Erythroblast (primary cell): ENCODE data around the gene FN3KRP.
"Not testable (repeated sequence)": the region's sequence is repeated elsewhere in the genome, so short reads cannot be mapped to it uniquely, and the experiment has no call there.

Experiments used
- DNase-seq, 2 experiments: peaks; one replicate each; lab custom pipeline; 2025; lab: John Stamatoyannopoulos, UW
- GATA1 ChIP-seq: IDR thresholded peaks from 2 replicates; pipeline ENCODE4 v1.6.1; 2011; ENCODE audit warnings: low read depth, mild to moderate bottlenecking, control low read depth, low read length, moderate library complexity
- POLR2A ChIP-seq: IDR thresholded peaks from 2 replicates; pipeline ENCODE4 v1.6.1; 2011; ENCODE audit warnings: mild to moderate bottlenecking, low read length

The FN3KRP gene

DNA sequence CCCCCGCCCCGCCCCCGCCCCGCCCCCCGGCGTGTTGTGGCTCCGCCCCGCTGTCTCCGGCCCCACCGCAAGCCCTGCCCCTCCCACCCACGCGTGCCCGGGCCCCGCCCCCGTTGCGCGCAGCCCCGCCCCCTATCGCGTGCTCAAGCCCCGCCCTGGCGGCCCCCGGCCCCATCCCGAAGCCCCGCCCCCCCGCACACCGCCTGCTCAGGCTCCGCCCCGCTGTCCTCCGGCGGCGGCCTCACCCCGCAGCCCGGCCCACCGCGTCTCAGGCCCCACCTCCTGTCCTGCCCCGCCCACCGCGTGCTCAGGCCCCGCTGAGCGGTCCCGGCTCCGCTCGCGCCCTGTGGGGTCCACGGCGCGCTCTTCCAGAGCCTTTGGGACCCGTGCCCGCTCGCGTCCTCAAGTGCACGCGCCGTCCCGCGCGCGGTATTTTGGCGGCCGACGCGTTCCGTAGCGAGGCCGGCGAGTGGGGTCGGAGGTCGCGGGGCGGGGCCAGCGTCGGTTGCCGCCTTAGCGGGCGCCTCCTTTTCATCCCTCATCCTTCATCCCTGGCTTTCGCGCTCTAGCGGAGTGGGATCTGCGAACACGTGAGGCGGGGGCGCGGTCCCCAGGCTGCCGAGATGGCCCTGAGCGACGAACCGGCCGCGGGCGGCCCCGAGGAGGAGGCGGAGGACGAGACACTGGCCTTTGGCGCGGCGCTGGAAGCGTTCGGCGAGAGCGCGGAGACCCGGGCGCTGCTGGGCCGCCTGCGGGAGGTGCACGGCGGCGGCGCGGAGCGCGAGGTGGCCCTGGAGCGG is 35.3 kb downstream of the FN3KRP start, which contains the start of gene TBCD:
Gene TBCD (plus strand): TSS at position 495 of the 800 bp plus-strand sequence. CDS start 129 bp downstream, at position 624.
- peak; percentile 92 to 96 for DNase-seq
- TF ChIP-seq GATA1 = no peak
- peak; percentile 43 for TF ChIP-seq POLR2A

GRCh38 chr17:82752371-82753200 is 36.1 kb downstream of the FN3KRP start:
- TF ChIP-seq POLR2A = no peak
- no peak for TF ChIP-seq GATA1
- peak; percentile 73 to 77 for DNase-seq

GRCh38 chr17:82753201-82753464 is 36.6 kb downstream of the FN3KRP start:
- peak; percentile 35 to 48 for DNase-seq
- TF ChIP-seq POLR2A (no peak), GATA1 (no peak)

GRCh38 chr17:82754297-82755208 is 38.0 kb downstream of the FN3KRP start:
- no peak for TF ChIP-seq POLR2A
- TF ChIP-seq GATA1 = no peak
- DNase-seq = peak; percentile 40 to 57

DNA sequence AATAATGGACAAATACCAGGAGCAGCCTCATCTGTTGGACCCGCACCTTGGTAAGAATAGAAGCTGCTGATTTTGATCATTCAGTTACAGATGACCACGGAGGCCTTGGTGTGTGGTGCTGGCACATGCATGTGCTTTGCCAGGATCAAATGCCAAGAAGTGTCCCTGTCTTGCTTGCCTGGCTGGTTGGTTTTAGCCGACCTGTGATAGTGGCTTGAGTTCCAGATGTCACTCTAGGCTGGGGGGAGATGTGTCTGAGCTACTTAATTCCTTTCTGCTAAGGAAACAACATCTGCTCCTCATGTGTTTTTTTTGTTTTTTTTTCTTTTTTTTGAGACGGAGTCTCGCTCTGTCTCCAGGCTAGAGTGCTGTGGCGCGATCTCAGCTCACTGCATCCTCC is 39.7 kb downstream of the FN3KRP start:
- TF ChIP-seq POLR2A = no peak
- no peak for TF ChIP-seq GATA1
- DNase-seq = no peak

- TF ChIP-seq GATA1 = no peak
- TF ChIP-seq POLR2A = no peak
- DNase-seq = no peak
Measured at GRCh38 chr17:82765371-82765770, 48.9 kb downstream of the FN3KRP start.

DNA sequence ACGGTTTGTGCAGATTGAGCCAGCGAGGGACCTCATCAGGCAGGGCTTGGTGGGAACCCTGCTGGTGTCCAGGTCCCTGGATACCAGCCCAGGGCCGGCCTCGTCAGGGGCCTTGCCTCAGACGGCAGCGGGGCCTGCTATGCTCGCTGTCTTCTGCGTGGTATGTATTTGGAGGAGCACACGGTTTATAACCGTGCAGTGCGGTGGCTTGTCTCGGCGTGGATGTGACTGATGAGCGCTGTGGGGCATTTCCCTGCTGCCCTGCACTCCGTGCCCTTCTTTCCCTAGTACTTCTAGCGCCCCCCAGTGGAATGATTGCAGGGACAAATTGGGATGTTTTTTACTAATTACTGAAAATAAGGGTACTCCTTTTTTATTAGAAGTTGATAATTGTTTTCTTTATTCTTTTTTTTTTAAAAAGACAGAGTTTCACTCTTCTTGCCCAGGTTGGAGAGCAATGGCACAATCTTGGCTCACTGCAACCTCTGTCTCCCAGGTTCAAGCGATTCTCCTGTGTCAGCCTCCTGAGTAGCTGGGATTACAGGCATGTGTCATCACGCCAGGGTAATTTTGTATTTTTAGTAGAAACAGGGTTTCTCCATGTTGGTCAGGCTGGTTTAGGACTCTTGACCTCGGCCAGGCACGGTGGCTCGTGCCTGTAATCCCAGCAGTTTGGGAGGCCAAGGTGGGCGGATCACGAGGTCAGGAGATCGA is 50.7 kb downstream of the FN3KRP start:
- TF ChIP-seq POLR2A = no peak
- no peak for TF ChIP-seq GATA1
- DNase-seq = peak; percentile 63 to 77

- DNase-seq = no peak
- no peak for TF ChIP-seq POLR2A
- no peak for TF ChIP-seq GATA1
Measured at GRCh38 chr17:82769041-82769440, 52.5 kb downstream of the FN3KRP start.

DNA sequence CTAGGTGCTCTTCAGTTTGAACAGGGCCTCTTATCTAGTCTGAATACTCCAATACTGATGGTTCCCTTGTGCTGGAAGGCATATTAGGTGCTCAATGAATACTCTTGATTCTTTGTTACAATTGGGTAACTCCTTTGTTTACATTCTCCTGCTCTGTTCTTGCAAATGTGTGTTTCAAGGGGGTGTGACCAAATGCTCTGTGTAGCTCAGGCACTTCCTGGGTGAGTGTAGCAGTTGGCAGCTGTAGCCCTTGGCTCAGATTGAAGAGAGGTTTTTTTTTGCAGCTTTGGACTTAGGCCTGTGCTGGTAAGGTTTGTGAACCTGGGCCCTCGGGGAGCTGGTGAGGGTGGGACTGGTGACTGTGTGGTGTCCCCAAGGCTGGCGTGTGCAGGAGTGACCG is 55.5 kb downstream of the FN3KRP start:
- TF ChIP-seq POLR2A (no peak), GATA1 (no peak)
- DNase-seq = no peak

DNA sequence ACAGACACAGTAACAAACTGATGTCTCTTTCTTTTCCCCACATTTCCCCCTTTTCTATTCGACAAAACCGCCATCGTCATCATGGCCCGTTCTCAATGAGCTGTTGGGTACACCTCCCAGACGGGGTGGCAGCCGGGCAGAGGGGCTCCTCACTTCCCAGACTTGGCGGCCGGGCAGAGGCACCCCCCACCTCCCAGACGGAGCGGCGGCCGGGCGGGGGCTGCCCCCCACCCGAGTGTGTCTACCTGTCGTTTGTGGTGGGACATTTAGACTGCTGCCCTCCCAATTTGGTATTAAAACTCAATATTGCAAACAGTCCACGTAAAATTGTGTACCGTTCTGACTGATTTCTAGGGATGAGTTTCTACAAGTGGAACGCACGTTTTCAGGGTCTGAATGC is 58.0 kb downstream of the FN3KRP start:
- DNase-seq = not testable (repeated sequence)

DNA sequence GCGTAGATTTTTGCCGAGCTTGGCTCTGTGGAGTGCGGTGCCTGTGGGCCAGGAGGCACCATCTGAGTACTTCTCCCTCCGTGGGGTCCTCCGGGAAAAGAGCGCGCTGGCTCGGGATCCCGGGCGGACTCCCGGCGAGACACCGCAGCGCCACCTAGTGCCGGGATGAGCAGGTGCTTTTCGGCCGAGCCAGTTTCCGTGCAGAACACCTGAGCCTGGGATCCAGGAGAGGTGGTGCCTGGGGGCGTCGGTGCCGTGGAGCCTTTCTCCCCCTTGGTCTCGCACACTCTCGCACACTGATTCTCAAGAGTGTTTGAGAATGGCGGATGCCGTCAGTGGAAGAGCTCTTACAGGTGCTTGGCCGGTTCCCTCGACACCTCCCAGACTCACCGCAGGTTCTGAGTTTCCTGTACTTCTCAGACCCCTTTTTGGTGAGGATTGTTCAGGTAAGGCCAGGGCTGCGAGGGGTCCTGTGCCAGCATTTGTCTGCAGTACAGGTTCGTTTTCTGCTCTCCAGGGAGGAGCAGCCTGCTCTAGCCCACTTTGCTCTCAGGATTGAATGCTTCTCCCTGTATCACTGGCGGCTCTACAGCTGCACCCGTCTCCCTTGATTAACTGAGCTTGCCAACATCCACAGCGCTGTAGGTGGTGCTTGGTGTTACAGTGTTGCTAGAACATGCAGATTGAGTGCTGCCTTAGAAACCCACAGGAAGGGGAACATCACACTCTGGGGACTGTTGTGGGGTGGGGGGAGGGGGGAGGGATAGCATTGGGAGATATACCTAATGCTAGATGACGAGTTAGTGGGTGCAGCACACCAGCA is 58.7 kb downstream of the FN3KRP start:
- DNase-seq = peak; percentile 34 to 65
- TF ChIP-seq POLR2A (no peak), GATA1 (no peak)

- DNase-seq = no peak
- no peak for TF ChIP-seq POLR2A
- TF ChIP-seq GATA1 = no peak
Measured at GRCh38 chr17:82776454-82776853, 59.9 kb downstream of the FN3KRP start.
